ENCODE measurements around the gene INTS2. TPM values are rescaled to one million over a fixed set of nuclear protein-coding genes. Genes with fewer than 3 reads are reported as not detected.

The INTS2 gene
- total RNA-seq, 3 donors from 2014 or later (not counting 1 experiment from before 2014, with no cell fraction given) = 14.2 to 21.0 (median 14.6) TPM

- H3K4me1 ChIP-seq (ENCODE audit: control insufficient read depth, insufficient read depth, low read length) = no peaks in the 10 kb centered on the region
- no peak overlapping the region for H3K4me3 Mint-ChIP-seq
- DNase-seq (no peak), ATAC-seq (no peak)
- no peak overlapping the region for H3K27ac ChIP-seq (ENCODE audit: low read length)
- H3K4me3 ChIP-seq (ENCODE audit: low read length) = no peak overlapping the region
- WGBS (ENCODE audit: insufficient coverage) = 100% methylated on average over 2 of the region's 2 CpGs
- no peaks in the 10 kb centered on the region for H3K9me3 ChIP-seq (ENCODE audit: control insufficient read depth, insufficient read depth, low read length)
- no peaks in the 10 kb centered on the region for H3K36me3 Mint-ChIP-seq
- H3K36me3 ChIP-seq (ENCODE audit: control insufficient read depth, insufficient read depth, low read length) = no peaks in the 10 kb centered on the region
- TF ChIP-seq, protein P1, sequence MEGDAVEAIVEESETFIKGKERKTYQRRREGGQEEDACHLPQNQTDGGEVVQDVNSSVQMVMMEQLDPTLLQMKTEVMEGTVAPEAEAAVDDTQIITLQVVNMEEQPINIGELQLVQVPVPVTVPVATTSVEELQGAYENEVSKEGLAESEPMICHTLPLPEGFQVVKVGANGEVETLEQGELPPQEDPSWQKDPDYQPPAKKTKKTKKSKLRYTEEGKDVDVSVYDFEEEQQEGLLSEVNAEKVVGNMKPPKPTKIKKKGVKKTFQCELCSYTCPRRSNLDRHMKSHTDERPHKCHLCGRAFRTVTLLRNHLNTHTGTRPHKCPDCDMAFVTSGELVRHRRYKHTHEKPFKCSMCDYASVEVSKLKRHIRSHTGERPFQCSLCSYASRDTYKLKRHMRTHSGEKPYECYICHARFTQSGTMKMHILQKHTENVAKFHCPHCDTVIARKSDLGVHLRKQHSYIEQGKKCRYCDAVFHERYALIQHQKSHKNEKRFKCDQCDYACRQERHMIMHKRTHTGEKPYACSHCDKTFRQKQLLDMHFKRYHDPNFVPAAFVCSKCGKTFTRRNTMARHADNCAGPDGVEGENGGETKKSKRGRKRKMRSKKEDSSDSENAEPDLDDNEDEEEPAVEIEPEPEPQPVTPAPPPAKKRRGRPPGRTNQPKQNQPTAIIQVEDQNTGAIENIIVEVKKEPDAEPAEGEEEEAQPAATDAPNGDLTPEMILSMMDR (IDR thresholded peaks at IDR 0.05) = no peak
- H3K27ac Mint-ChIP-seq = no peak overlapping the region
- H3K27me3 ChIP-seq (ENCODE audit: control insufficient read depth, insufficient read depth, low read length) = no peaks in the 10 kb centered on the region
- no peaks in the 10 kb centered on the region for H3K27me3 Mint-ChIP-seq (ENCODE audit: low read depth in 2 of 2)
- intact Hi-C loops (cut with micrococcal nuclease) = loop anchor here (10.0 kb wide), 1 partner anchor 1110 kb away; no protein-coding TSS in a partner anchor
- H3K4me1 Mint-ChIP-seq = no peaks in the 10 kb centered on the region
- H3K9me3 Mint-ChIP-seq = no peaks in the 10 kb centered on the region
Measured at GRCh38 chr17:61834610-61835009, 93.2 kb downstream of the INTS2 start.

GRCh38 chr17:61833536-61834193 lies 94.1 kb downstream of the INTS2 start:
- Histone ChIP-seq H3K9me3 (ENCODE audit: control insufficient read depth, insufficient read depth, low read length) (no peaks in the 10 kb centered on the region), H3K27ac (ENCODE audit: low read length) (no peak overlapping the region), H3K4me1 (ENCODE audit: control insufficient read depth, insufficient read depth, low read length) (no peaks in the 10 kb centered on the region), H3K27me3 (ENCODE audit: control insufficient read depth, insufficient read depth, low read length) (no peaks in the 10 kb centered on the region), H3K36me3 (ENCODE audit: control insufficient read depth, insufficient read depth, low read length) (no peaks in the 10 kb centered on the region), H3K4me3 (ENCODE audit: low read length) (no peak overlapping the region)
- TF ChIP-seq, protein P1 (IDR thresholded peaks at IDR 0.05) = no peak
- 98% methylated on average over 4 of the region's 7 CpGs for WGBS (ENCODE audit: insufficient coverage)
- Mint-ChIP-seq H3K9me3 (no peaks in the 10 kb centered on the region), H3K27ac (no peak overlapping the region), H3K27me3 (ENCODE audit: low read depth in 2 of 2) (no peaks in the 10 kb centered on the region), H3K4me3 (no peak overlapping the region), H3K4me1 (no peaks in the 10 kb centered on the region), H3K36me3 (no peaks in the 10 kb centered on the region)
- DNase-seq (no peak), ATAC-seq (no peak)
- intact Hi-C loops (cut with micrococcal nuclease) = loop anchor here (10.0 kb wide), 1 partner anchor 1109 kb away; no protein-coding TSS in a partner anchor

DNA sequence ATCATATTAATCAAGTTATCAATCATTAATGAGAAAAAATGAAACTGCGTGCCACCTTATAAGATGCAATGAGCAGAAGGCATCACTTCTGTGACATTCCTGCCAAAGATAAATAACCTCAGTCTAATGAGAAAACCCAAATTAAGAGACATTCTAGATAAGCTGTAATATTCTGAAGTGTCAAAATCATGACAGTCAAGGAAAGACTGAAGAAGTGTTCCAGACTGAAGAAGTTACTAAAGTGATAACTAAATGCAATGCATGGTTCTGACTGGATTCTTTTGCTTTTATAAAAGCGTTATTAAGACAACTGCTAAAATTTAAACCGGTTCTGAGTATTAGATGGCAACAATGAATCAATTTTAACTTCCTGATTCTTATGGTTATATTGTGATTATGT lies 95.3 kb downstream of the INTS2 start:
- DNase-seq (no peak), ATAC-seq (no peak)
- Histone ChIP-seq H3K27me3 (ENCODE audit: control insufficient read depth, insufficient read depth, low read length) (no peaks in the 10 kb centered on the region), H3K27ac (ENCODE audit: low read length) (no peak overlapping the region), H3K9me3 (ENCODE audit: control insufficient read depth, insufficient read depth, low read length) (no peaks in the 10 kb centered on the region), H3K36me3 (ENCODE audit: control insufficient read depth, insufficient read depth, low read length) (no peaks in the 10 kb centered on the region), H3K4me1 (ENCODE audit: control insufficient read depth, insufficient read depth, low read length) (no peaks in the 10 kb centered on the region), H3K4me3 (ENCODE audit: low read length) (no peak overlapping the region)
- WGBS (ENCODE audit: insufficient coverage) = 100% methylated on average over 2 of the region's 3 CpGs
- no peaks in the 10 kb centered on the region for H3K9me3 Mint-ChIP-seq
- no peak overlapping the region for H3K27ac Mint-ChIP-seq
- TF ChIP-seq, protein P1 (IDR thresholded peaks at IDR 0.05) = no peak
- intact Hi-C loops (cut with micrococcal nuclease) = loop anchor here (10.0 kb wide), 1 partner anchor 1108 kb away; no protein-coding TSS in a partner anchor
- H3K4me1 Mint-ChIP-seq = no peaks in the 10 kb centered on the region
- H3K27me3 Mint-ChIP-seq (ENCODE audit: low read depth in 2 of 2) = no peaks in the 10 kb centered on the region
- no peaks in the 10 kb centered on the region for H3K36me3 Mint-ChIP-seq
- no peak overlapping the region for H3K4me3 Mint-ChIP-seq

GRCh38 chr17:61831099-61831498 lies 96.7 kb downstream of the INTS2 start:
- no peaks in the 10 kb centered on the region for H3K27me3 Mint-ChIP-seq (ENCODE audit: low read depth in 2 of 2)
- H3K36me3 Mint-ChIP-seq = no peaks in the 10 kb centered on the region
- DNase-seq (no peak), ATAC-seq (no peak)
- intact Hi-C loops (cut with micrococcal nuclease) = loop anchor here (10.0 kb wide), 1 partner anchor 1106 kb away; no protein-coding TSS in a partner anchor
- H3K4me1 Mint-ChIP-seq = no peaks in the 10 kb centered on the region
- 100% methylated on average over 1 of the region's 1 CpG for WGBS (ENCODE audit: insufficient coverage)
- no peak overlapping the region for H3K4me3 Mint-ChIP-seq
- H3K36me3 ChIP-seq (ENCODE audit: control insufficient read depth, insufficient read depth, low read length) = no peaks in the 10 kb centered on the region
- no peaks in the 10 kb centered on the region for H3K9me3 Mint-ChIP-seq
- no peak overlapping the region for H3K27ac Mint-ChIP-seq
- H3K4me1 ChIP-seq (ENCODE audit: control insufficient read depth, insufficient read depth, low read length) = no peaks in the 10 kb centered on the region
- no peaks in the 10 kb centered on the region for H3K27me3 ChIP-seq (ENCODE audit: control insufficient read depth, insufficient read depth, low read length)
- H3K9me3 ChIP-seq (ENCODE audit: control insufficient read depth, insufficient read depth, low read length) = no peaks in the 10 kb centered on the region
- no peak overlapping the region for H3K27ac ChIP-seq (ENCODE audit: low read length)
- TF ChIP-seq, protein P1 (IDR thresholded peaks at IDR 0.05) = no peak
- H3K4me3 ChIP-seq (ENCODE audit: low read length) = no peak overlapping the region
